Duodenal mucosa (tissue), 2 donors: ENCODE data around the gene SDSL.

ENCODE experiments used
- H3K27ac ChIP-seq: one replicate; pipeline ENCODE4 v1.7.0; 2013; ENCODE audit warnings: low read depth, low read length
- H3K27me3 ChIP-seq, 2 donors: one replicate each; pipeline ENCODE4 v1.7.0; 2013; ENCODE audit warnings: low read length in 2 of 2, control low read depth in 1 of 2; ENCODE audit not compliant: insufficient read depth in 2 of 2, control insufficient read depth in 1 of 2
- H3K36me3 ChIP-seq, 2 donors: one replicate each; pipeline ENCODE4 v1.7.0; 2013; ENCODE audit warnings: low read length in 2 of 2, control low read depth in 1 of 2; ENCODE audit not compliant: insufficient read depth in 2 of 2, control insufficient read depth in 1 of 2
- H3K4me1 ChIP-seq, 2 donors: one replicate each; pipeline ENCODE4 v1.7.0; 2013; ENCODE audit warnings: low read length in 2 of 2, control low read depth in 1 of 2; ENCODE audit not compliant: insufficient read depth in 2 of 2, control insufficient read depth in 1 of 2
- H3K4me3 ChIP-seq, 2 donors: one replicate each; pipeline ENCODE4 v1.7.0; 2013; ENCODE audit warnings: low read length in 2 of 2, low read depth in 1 of 2
- H3K9ac ChIP-seq, 2 donors: one replicate each; pipeline ENCODE4 v1.7.0; 2013; ENCODE audit warnings: low read length in 2 of 2, low read depth in 1 of 2
- H3K9me3 ChIP-seq, 2 donors: one replicate each; pipeline ENCODE4 v1.7.0; 2013; ENCODE audit warnings: low read length in 2 of 2, control low read depth in 1 of 2; ENCODE audit not compliant: control insufficient read depth in 1 of 2

SDSL gene

DNA sequence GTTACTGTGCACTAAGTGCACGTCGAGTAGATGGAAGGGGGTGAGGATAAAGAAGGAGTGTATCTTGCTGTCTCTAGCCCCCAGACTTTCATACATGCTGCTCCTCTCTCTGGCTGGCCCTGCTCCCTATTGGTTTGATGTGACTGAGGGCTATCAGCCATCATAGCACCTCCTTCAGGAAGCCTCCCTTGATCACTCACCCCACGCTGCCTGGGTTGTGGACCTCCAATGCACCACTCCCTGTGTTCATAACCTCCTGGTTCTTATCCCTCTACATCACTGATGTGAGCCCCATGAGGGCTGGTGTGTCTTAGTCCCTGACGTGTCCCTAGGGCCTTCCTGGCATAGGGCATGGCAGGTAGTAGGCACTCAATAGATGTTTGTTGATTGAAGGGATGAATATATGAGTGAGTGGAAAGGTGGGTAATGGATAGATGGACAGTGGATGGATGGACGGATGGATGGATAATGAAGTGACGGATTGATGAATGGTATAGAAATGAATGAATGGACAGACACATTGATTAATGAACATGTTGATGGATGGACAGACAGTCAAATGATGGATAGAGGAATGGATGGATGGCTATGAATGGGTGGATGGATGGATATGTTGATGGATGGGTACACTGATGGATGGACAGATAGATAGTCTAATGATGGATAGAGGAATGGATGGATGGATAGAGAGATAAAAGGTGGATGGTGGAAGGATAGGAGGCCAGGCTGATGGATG is 15.0 kb downstream of the SDSL start:
- Histone ChIP-seq H3K9ac (no peak overlapping the region), H3K36me3 (peaks cover 0 to 3% of the 10 kb centered on the region in 2 donors), H3K9me3 (no peaks in the 10 kb centered on the region), H3K27ac (no peak overlapping the region), H3K4me3 (no peak overlapping the region), H3K27me3 (no peaks in the 10 kb centered on the region), H3K4me1 (no peaks in the 10 kb centered on the region)

DNA sequence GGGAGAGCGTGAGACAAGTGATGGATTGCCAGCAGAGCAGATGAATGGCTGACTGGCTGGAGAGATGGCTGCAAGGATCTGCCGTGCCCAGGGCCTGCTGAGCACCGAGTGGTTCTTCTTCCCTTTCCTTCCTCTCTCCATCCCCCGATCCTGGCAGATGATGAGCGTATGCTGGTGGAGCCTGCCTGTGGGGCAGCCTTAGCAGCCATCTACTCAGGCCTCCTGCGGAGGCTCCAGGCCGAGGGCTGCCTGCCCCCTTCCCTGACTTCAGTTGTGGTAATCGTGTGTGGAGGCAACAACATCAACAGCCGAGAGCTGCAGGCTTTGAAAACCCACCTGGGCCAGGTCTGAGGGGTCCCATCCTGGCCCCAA is 15.5 kb downstream of the SDSL start:
- peaks cover 0 to 3% of the 10 kb centered on the region in 2 donors for H3K36me3 ChIP-seq
- H3K4me1 ChIP-seq, result no peaks in the 10 kb centered on the region

DNA sequence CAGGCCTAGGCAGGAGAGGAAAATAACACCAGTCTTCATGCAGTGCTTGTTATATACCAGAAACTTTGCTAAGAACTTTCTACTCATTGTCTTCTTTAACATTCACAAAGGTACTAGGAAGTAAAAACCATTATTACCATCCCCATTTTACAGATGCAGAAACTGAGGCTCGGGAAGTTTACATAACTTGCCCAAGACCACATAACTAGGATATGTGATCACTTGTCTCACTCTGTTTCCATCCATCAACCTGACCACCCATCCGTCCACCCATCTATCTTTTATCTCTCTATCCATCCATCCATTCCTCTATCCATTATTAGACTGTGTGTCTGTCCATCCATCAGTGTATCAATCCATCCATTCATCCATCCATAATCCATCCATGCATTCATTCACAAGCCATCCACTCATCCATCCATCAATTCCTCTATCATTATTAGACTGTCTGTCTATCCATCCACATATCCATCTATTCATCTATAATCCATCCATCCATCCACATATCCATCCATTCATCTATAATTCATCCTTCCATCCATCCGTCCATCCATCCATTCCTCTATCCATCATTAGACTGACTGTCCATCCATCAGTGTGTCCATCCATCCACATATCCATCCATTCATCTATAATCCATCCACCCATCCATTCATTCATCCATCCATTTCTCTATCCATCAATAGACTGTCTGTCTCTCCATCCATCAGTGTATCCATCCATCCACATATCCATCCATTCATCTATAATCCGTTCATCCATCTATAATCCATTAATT is 16.5 kb downstream of the SDSL start:
- Histone ChIP-seq H3K36me3 (peaks cover 0 to 3% of the 10 kb centered on the region in 2 donors), H3K4me3 (no peak overlapping the region), H3K27ac (no peak overlapping the region), H3K27me3 (no peaks in the 10 kb centered on the region), H3K9ac (no peak overlapping the region), H3K4me1 (no peaks in the 10 kb centered on the region), H3K9me3 (no peaks in the 10 kb centered on the region)

More for the DNA sequence above, 15.5 kb downstream of the SDSL start:
- no peak overlapping the region for H3K27ac ChIP-seq
- H3K27me3 ChIP-seq, result no peaks in the 10 kb centered on the region
- H3K9me3 ChIP-seq, result no peaks in the 10 kb centered on the region
- no peak overlapping the region for H3K4me3 ChIP-seq
- no peak overlapping the region for H3K9ac ChIP-seq

DNA sequence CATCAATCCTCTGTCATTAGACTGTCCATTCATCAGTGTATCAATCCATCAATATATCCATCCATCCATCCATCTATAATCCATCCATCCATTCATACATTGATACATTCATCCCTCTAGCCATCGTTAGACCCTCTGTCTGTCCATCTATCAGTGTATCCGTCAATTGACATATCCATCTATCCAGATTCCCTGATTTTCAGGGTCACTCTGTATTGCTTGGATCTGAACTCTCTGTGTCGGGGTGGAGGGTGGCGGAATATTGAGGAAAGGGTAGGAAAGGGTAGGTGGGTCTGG is 17.1 kb downstream of the SDSL start:
- Histone ChIP-seq H3K4me1 (no peaks in the 10 kb centered on the region), H3K4me3 (no peak overlapping the region)

DNA sequence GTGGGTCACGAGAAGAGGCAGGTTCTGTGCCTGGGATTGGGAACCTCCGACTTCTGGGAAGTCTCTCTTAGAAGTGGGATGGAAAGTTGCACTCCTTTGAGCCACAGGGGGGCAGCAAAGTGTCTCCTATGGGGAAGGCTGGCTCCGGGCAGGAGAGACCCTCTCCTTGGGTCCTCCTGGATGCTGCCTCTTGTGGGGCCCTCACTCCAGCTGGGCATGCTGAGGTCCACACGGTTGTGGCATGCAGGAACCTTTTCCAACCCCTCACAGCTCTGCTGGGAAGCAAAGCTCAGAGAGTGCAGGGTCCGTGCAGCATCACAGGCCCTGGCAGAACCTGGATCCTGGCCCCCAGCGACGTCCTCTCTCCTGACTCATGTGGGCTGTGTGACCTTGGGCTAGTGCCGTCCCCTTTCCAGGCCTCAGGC is 17.4 kb downstream of the SDSL start:
- no peak overlapping the region for H3K27ac ChIP-seq
- H3K9ac ChIP-seq, result no peak overlapping the region
- H3K36me3 ChIP-seq, result peaks cover 0 to 3% of the 10 kb centered on the region in 2 donors
- H3K27me3 ChIP-seq, result no peaks in the 10 kb centered on the region
- H3K9me3 ChIP-seq, result no peaks in the 10 kb centered on the region
- H3K4me3 ChIP-seq, result no peak overlapping the region
- H3K4me1 ChIP-seq, result no peaks in the 10 kb centered on the region

More for the DNA sequence above, 17.1 kb downstream of the SDSL start:
- no peak overlapping the region for H3K27ac ChIP-seq
- H3K36me3 ChIP-seq, result peaks cover 0 to 3% of the 10 kb centered on the region in 2 donors
- no peaks in the 10 kb centered on the region for H3K27me3 ChIP-seq
- H3K9me3 ChIP-seq, result no peaks in the 10 kb centered on the region
- H3K9ac ChIP-seq, result no peak overlapping the region

DNA sequence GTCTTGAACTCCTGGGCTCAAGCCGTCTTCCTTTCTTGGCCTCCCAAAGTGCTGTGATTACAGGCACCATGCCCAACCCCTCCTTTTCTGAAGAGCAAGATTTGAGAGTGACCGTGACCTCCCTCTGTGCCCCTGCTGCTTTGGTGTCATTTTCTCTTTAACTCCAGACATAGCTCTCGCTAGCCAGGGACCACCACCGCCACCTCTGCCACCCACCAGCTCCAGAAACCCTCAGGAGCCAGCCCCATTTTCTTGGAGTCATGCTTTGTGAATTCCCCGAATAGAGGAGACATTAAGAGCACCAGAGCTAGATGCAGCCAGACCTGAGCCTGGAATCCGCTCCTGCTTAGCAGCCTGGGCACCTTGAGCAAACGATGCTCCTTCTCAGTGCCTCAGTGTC is 18.2 kb downstream of the SDSL start:
- Histone ChIP-seq H3K4me3 (no peak overlapping the region), H3K27ac (no peak overlapping the region), H3K4me1 (no peaks in the 10 kb centered on the region), H3K27me3 (no peaks in the 10 kb centered on the region), H3K9ac (no peak overlapping the region), H3K36me3 (peaks cover 0 to 3% of the 10 kb centered on the region in 2 donors), H3K9me3 (no peaks in the 10 kb centered on the region)

DNA sequence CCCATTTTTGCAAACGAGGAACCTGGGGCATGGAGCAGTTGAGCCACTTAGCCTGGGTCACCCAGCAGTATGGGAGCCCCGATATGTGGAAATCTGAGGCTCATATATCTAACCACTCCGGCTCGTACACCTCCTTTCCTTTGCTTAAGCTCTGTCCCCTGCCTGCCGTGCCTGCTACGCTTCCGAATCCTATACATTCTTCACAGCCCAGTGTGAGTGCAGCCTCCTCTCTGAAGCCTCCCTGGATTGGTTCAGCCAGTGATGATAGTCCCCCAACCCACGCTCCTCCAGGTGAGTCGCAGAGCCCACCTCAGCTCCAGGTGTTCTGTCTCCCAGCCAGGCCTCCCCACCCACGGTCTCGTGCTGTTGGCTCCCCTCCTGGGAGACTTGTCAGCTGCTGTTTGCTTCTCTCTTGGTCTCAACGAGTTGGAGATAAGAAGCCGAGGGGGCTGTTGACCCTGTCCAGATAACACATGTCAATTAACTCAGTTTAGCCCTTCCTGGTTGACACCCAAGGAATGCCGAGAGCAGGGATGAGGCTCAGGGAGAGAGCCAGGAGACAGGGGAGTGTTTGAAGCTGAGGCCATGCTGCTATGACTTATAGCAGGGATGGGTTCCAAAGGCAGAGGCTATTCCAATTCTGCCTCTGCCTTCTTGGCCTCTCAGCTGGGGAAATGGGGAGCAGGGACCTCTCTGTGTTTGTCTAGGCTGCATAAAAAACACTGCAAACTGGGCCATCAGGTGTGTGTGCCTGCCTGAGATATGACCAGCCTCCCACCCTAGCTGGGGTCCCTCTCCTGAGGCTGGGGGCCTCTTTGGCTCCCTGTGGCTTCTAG is 19.0 kb downstream of the SDSL start:
- peaks cover 0 to 3% of the 10 kb centered on the region in 2 donors for H3K36me3 ChIP-seq
- H3K4me3 ChIP-seq, result no peak overlapping the region
- no peak overlapping the region for H3K27ac ChIP-seq
- no peaks in the 10 kb centered on the region for H3K27me3 ChIP-seq
- H3K4me1 ChIP-seq, result no peaks in the 10 kb centered on the region
- H3K9me3 ChIP-seq, result no peaks in the 10 kb centered on the region
- no peak overlapping the region for H3K9ac ChIP-seq

DNA sequence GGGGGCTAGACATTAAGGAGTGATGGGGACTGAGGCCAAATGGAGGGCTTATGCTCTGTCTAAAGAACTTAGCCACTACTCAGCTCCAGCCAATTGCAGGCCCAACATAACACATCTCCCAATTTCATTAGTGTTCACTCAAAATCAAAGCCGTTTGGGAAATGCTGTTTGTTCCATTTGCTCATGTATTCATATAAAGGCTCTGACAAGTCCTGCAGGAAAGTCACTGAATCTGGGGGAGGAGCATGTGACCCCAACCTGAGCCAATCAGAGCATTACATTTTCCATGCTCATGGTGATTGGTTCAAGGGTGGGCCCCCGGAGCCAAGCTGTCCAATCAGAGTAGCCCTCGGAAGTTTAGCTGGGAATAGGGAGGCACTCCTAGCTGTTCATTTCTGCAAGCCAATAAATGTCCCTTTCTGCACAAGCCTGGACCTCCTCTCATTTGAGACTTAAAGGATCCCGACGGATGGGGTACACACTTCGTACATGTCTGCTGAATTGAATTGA is 20.9 kb downstream of the SDSL start:
- Histone ChIP-seq H3K27me3 (no peaks in the 10 kb centered on the region), H3K27ac (no peak overlapping the region), H3K36me3 (peaks cover 0 to 2% of the 10 kb centered on the region in 2 donors), H3K9me3 (no peaks in the 10 kb centered on the region), H3K4me3 (no peak overlapping the region), H3K4me1 (no peaks in the 10 kb centered on the region), H3K9ac (no peak overlapping the region)

DNA sequence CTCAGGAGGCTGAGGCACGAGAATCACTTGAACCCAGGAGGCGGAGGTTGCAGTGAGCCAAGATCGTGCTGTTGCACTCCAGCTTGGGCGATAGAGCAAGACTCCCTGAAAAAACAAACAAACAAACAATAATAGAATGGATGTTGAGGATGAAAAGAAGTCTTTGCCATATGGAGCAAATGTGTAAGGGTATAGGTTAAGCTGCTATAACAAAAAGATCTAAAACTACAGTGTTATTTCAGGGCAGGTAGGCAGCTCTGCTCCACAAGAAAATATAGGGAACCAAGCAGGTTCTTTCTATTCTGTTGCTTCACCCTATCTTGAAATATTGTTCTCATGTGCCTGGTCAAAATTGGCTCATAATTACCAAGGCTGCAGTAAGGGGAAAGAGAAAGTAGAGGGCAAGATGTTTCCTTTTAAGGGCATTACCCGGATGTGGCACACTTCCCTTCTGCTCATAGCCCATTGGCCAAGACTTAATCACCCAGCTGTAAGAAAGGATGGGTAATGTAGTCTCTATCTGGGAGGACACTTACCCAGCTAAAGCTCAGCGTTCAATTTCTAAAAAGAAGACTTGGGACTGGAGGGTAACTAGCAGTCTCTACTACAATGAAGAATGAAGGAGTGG is 23.5 kb downstream of the SDSL start:
- H3K36me3 ChIP-seq, result no peaks in the 10 kb centered on the region
- no peaks in the 10 kb centered on the region for H3K4me1 ChIP-seq
- H3K9me3 ChIP-seq, result no peaks in the 10 kb centered on the region
- no peak overlapping the region for H3K4me3 ChIP-seq
- no peak overlapping the region for H3K9ac ChIP-seq
- H3K27ac ChIP-seq, result no peak overlapping the region
- no peaks in the 10 kb centered on the region for H3K27me3 ChIP-seq
